ENCODE measurements around the gene SYCP2L. TPM values are rescaled to one million over a fixed set of nuclear protein-coding genes. Genes with fewer than 3 reads are reported as not detected.

The SYCP2L gene
- total and polyA plus RNA-seq, 9 of the 15 experiments (the other 6 are each of a cell fraction or from before 2014, with no cell fraction given), result 12.4 to 46.9 (median 22.0) TPM

GRCh38 chr6:10886691-10887502 lies at the start of gene SYCP2L (continued):
- no peak for TF ChIP-seq CBFB (CRISPR knock-in tag; IDR thresholded peaks at IDR 0.05)
- TF ChIP-seq RHOXF2B (CRISPR knock-in tag; conservative IDR thresholded peaks at IDR 0.05), result no peak
- no peak for TF ChIP-seq STAG1 (CRISPR knock-in tag; IDR thresholded peaks at IDR 0.05; ENCODE audit: borderline replicate concordance)
- peak; percentile 35; the same call in 1 of the 2 replicates for TF ChIP-seq SMARCE1 (IDR thresholded peaks at IDR 0.05)
- TF ChIP-seq NELFE (IDR thresholded peaks at IDR 0.05; ENCODE audit: insufficient read depth, insufficient read length), result no peak
- no peak for TF ChIP-seq NFIX (CRISPR knock-in tag; IDR thresholded peaks at IDR 0.05; ENCODE audit: low read depth)
- TF ChIP-seq SAP30 (IDR thresholded peaks at IDR 0.05; ENCODE audit: borderline replicate concordance, insufficient read depth, low read depth, low read length, poor library complexity, severe bottlenecking), result no peak
- TF ChIP-seq STAT5B (CRISPR knock-in tag; IDR thresholded peaks at IDR 0.05), result no peak
- TF ChIP-seq PRPF4 (IDR thresholded peaks at IDR 0.05; ENCODE audit: insufficient read depth, low read depth, low read length, poor library complexity, severe bottlenecking), result no peak
- TF ChIP-seq ZEB2 (IDR thresholded peaks at IDR 0.05), result peak; percentile 55; the same call in 1 of the 2 replicates
- TF ChIP-seq PRMT5 (CRISPR knock-in tag; IDR thresholded peaks at IDR 0.05), result no peak
- peak; percentile 91 for TF ChIP-seq MAX (CRISPR knock-in tag; IDR thresholded peaks at IDR 0.05)
- TF ChIP-seq NUFIP1 (IDR thresholded peaks at IDR 0.05; ENCODE audit: partially characterized antibody), result no peak
- peak; percentile 47; the same call in 1 of the 2 replicates for TF ChIP-seq DIDO1 (tag; IDR thresholded peaks at IDR 0.05; ENCODE audit: low read depth)
- peak; percentile 57; the same call in 1 of the 2 replicates for TF ChIP-seq JUN (IDR thresholded peaks at IDR 0.05; ENCODE audit: borderline replicate concordance, low read depth, low read length)
- no peak; the same call in 1 of the 2 replicates for TF ChIP-seq JUN (CRISPR knock-in tag; IDR thresholded peaks at IDR 0.05; ENCODE audit: borderline replicate concordance)
- TF ChIP-seq EGR1 (conservative IDR thresholded peaks at IDR 0.05), result peak; percentile 70
- TF ChIP-seq ZNF592 (IDR thresholded peaks at IDR 0.05), result peak; percentile 72; the same call in 1 of the 2 replicates
- peak; percentile 55; the same call in 1 of the 2 replicates for TF ChIP-seq EP300 (IDR thresholded peaks at IDR 0.05; ENCODE audit: low read length)
- no peak for TF ChIP-seq YBX1 (IDR thresholded peaks at IDR 0.05)
- no peak for TF ChIP-seq GTF2B (IDR thresholded peaks at IDR 0.05; ENCODE audit: extremely low read depth, insufficient read length)
- TF ChIP-seq ZNF695 (CRISPR knock-in tag; IDR thresholded peaks at IDR 0.05), result no peak
- TF ChIP-seq BCOR (IDR thresholded peaks at IDR 0.05), result peak; percentile 66; the same call in 1 of the 2 replicates
